H1 (cell line): ENCODE results near the gene PAQR7. TPM values are rescaled to one million over a fixed set of nuclear protein-coding genes. Genes with fewer than 3 reads are reported as not detected.

Source experiments
- CTCF ChIA-PET: fragments of 300-600 bp; sonication (Branson Sonifier 250); formaldehyde crosslinking; loops from one replicate; lab custom pipeline; 2021; ENCODE audit not compliant: partially characterized antibody; lab: Charles Lee
- POLR2A ChIA-PET: fragments of 300-600 bp; sonication (Branson Sonifier 250); formaldehyde crosslinking; loops from one replicate; lab custom pipeline; 2021; ENCODE audit warnings: inconsistent platforms; ENCODE audit not compliant: partially characterized antibody; lab: Charles Lee
- DNase-seq, 2 experiments: peaks; one replicate each; pipeline versions ENCODE4 v3.0.0 to v3.0.0-alpha.2; 2010 to 2022; ENCODE audit warnings: low spot score in 2 of 2, low read depth in 1 of 2, mixed read lengths in 1 of 2
- FAIRE-seq: peaks from 2 replicates; lab custom pipeline; 2011; peaks lifted over from hg19 to GRCh38; lab: Jason Lieb, UNC
- H2AFZ ChIP-seq: 2 replicates; pipeline ENCODE4 v1.8.1; 2012; ENCODE audit warnings: low read length, inconsistent platforms
- H2AK5ac ChIP-seq: 2 replicates; pipeline ENCODE4 v1.6.1; 2013; ENCODE audit warnings: low read depth, low read length
- H2BK120ac ChIP-seq: replicated peaks from 2 replicates; pipeline ENCODE3; 2013; ENCODE audit warnings: low read depth, low read length, inconsistent platforms
- H2BK12ac ChIP-seq: 2 replicates; pipeline ENCODE4 v1.6.1; 2013; ENCODE audit warnings: low read depth, low read length
- H2BK15ac ChIP-seq: 2 replicates; pipeline ENCODE4 v1.6.1; 2013; ENCODE audit warnings: low read length
- H2BK20ac ChIP-seq: 2 replicates; pipeline ENCODE4 v1.6.1; 2013; ENCODE audit warnings: low read length
- H2BK5ac ChIP-seq: 2 replicates; pipeline ENCODE4 v1.6.1; 2013; ENCODE audit warnings: low read depth, low read length
- H3K14ac ChIP-seq: 2 replicates; pipeline ENCODE4 v1.6.1; 2013; ENCODE audit warnings: inconsistent platforms; ENCODE audit not compliant: insufficient read length
- H3K18ac ChIP-seq: 2 replicates; pipeline ENCODE4 v1.6.1; 2013; ENCODE audit warnings: low read length; ENCODE audit errors: extremely low read depth
- H3K23ac ChIP-seq: 2 replicates; pipeline ENCODE4 v1.6.1; 2013; ENCODE audit warnings: inconsistent platforms; ENCODE audit not compliant: insufficient read length
- H3K23me2 ChIP-seq: 2 replicates; pipeline ENCODE4 v1.6.1; 2013; ENCODE audit warnings: low read depth, low read length
- H3K27ac ChIP-seq: 2 replicates; pipeline ENCODE4 v1.6.1; 2011; ENCODE audit warnings: low read depth, low read length, inconsistent platforms
- H3K27me3 ChIP-seq, 4 experiments: replicated peaks in 1 of 4; 1 replicate in 1 of 4; 2 replicates in 3 of 4; pipeline versions ENCODE4 v1.6.1 to v1.8.1; 2011 to 2013; ENCODE audit warnings: low read length in 3 of 4, mild to moderate bottlenecking in 3 of 4, inconsistent platforms in 2 of 4, mixed read lengths in 2 of 4, moderate library complexity in 1 of 4; ENCODE audit not compliant: control insufficient read depth in 3 of 4, insufficient read depth in 3 of 4; ENCODE audit errors: extremely low read depth in 1 of 4
- H3K36me3 ChIP-seq, 4 experiments: 2 replicates each; pipeline versions ENCODE4 v1.6.1 to v1.8.1; 2011 to 2013; ENCODE audit warnings: mild to moderate bottlenecking in 4 of 4, low read length in 3 of 4, moderate library complexity in 2 of 4, control low read depth in 1 of 4, inconsistent platforms in 1 of 4; ENCODE audit not compliant: insufficient read depth in 4 of 4, control insufficient read depth in 2 of 4
- H3K4ac ChIP-seq: replicated peaks from 2 replicates; pipeline ENCODE3; 2013; ENCODE audit warnings: low read length, low read depth, mixed read lengths, inconsistent platforms; ENCODE audit not compliant: insufficient read length
- H3K4me1 ChIP-seq, 4 experiments: replicated peaks in 1 of 4; 1 replicate in 1 of 4; 2 replicates in 3 of 4; pipeline versions ENCODE4 v1.6.1 to v1.8.1; 2011 to 2013; ENCODE audit warnings: low read length in 3 of 4, inconsistent platforms in 2 of 4, mixed read lengths in 1 of 4; ENCODE audit not compliant: insufficient read depth in 4 of 4, control insufficient read depth in 3 of 4
- H3K4me2 ChIP-seq, 2 experiments: 2 replicates each; pipeline versions ENCODE4 v1.6.1 to v1.8.1; 2011 to 2013; ENCODE audit warnings: low read depth in 2 of 2, low read length in 2 of 2, control low read depth in 1 of 2, inconsistent platforms in 1 of 2, mild to moderate bottlenecking in 1 of 2; ENCODE audit not compliant: insufficient read depth in 1 of 2
- H3K4me3 ChIP-seq, 4 experiments: fragments of 200-600, 300-600 bp in 1 of 4; sonication (generic), shearing (Covaris generic), sonication (Bioruptor Twin) in 1 of 4; 2 replicates each; pipeline versions ENCODE4 v1.5.1 to v1.8.1; 2011 to 2016; ENCODE audit warnings: low read length in 4 of 4, low read depth in 3 of 4, control low read depth in 2 of 4, inconsistent platforms in 2 of 4, mild to moderate bottlenecking in 2 of 4, mixed read lengths in 1 of 4, moderate library complexity in 1 of 4; ENCODE audit not compliant: insufficient read depth in 2 of 4; ENCODE audit errors: extremely low read depth in 1 of 4
- H3K56ac ChIP-seq: replicated peaks from 2 replicates; pipeline ENCODE3; 2013; ENCODE audit warnings: low read depth, mild to moderate bottlenecking, mixed read lengths, low read length, inconsistent platforms; ENCODE audit not compliant: insufficient read length
- H3K79me1 ChIP-seq: 2 replicates; pipeline ENCODE4 v1.6.1; 2013; ENCODE audit warnings: low read depth, low read length, control low read depth
- H3K79me2 ChIP-seq, 2 experiments: 2 replicates each; pipeline versions ENCODE4 v1.6.1 to v1.8.1; 2012 to 2013; ENCODE audit warnings: low read length in 2 of 2, mild to moderate bottlenecking in 2 of 2, inconsistent platforms in 1 of 2; ENCODE audit not compliant: insufficient read depth in 2 of 2, control insufficient read depth in 1 of 2
- H3K9ac ChIP-seq, 4 experiments: replicated peaks in 1 of 4; 1 replicate in 1 of 4; 2 replicates in 3 of 4; pipeline versions ENCODE4 v1.6.1 to v1.8.1; 2011 to 2013; ENCODE audit warnings: low read depth in 3 of 4, low read length in 3 of 4, control low read depth in 2 of 4, mild to moderate bottlenecking in 2 of 4, moderate library complexity in 2 of 4, inconsistent platforms in 1 of 4; ENCODE audit errors: extremely low read depth in 1 of 4
- H3K9me3 ChIP-seq, 2 experiments: 2 replicates each; pipeline versions ENCODE4 v1.6.1 to v1.8.1; 2012 to 2013; ENCODE audit warnings: mild to moderate bottlenecking in 2 of 2, moderate library complexity in 2 of 2, control low read depth in 1 of 2, inconsistent platforms in 1 of 2, low read depth in 1 of 2, low read length in 1 of 2, mixed read lengths in 1 of 2; ENCODE audit not compliant: insufficient read depth in 2 of 2
- H4K20me1 ChIP-seq, 2 experiments: replicated peaks in 1 of 2; 2 replicates each; pipeline versions ENCODE3 to v1.8.1; 2011 to 2013; ENCODE audit warnings: inconsistent platforms in 2 of 2, low read length in 2 of 2, mild to moderate bottlenecking in 1 of 2; ENCODE audit not compliant: insufficient read depth in 2 of 2, control insufficient read depth in 1 of 2
- H4K5ac ChIP-seq: 2 replicates; pipeline ENCODE4 v1.6.1; 2013; ENCODE audit warnings: low read length, low read depth, mixed read lengths, inconsistent platforms; ENCODE audit not compliant: insufficient read length
- H4K8ac ChIP-seq: 2 replicates; pipeline ENCODE4 v1.8.0; 2013; ENCODE audit warnings: mild to moderate bottlenecking, moderate library complexity, low read length, inconsistent platforms; ENCODE audit not compliant: insufficient read depth; ENCODE audit errors: extremely low read depth
- H4K91ac ChIP-seq: replicated peaks from 2 replicates; pipeline ENCODE3; 2013; ENCODE audit warnings: low read length, mixed read lengths, inconsistent platforms; ENCODE audit not compliant: insufficient read length
- CEBPB ChIP-seq: IDR thresholded peaks from 2 replicates; pipeline ENCODE4 v1.6.1; 2012; ENCODE audit warnings: low read depth, low read length
- CREB1 ChIP-seq: IDR thresholded peaks from 2 replicates; pipeline ENCODE4 v1.6.1; 2012; ENCODE audit warnings: inconsistent platforms
- CTCF ChIP-seq, 3 experiments: IDR thresholded peaks; 1 replicate in 2 of 3; 2 replicates in 1 of 3; pipeline versions ENCODE4 v1.5.1 to v1.6.1; 2011; ENCODE audit warnings: low read length in 3 of 3, mild to moderate bottlenecking in 3 of 3, inconsistent platforms in 2 of 3, low read depth in 1 of 3, moderate library complexity in 1 of 3; ENCODE audit not compliant: insufficient read depth in 1 of 3; ENCODE audit errors: control extremely low read depth in 1 of 3
- EP300 ChIP-seq, 2 experiments: IDR thresholded peaks; 1 replicate in 1 of 2; 2 replicates in 1 of 2; pipeline ENCODE4 v1.6.1; 2011 to 2012; ENCODE audit warnings: low read depth in 2 of 2, low read length in 2 of 2, mild to moderate bottlenecking in 2 of 2, borderline replicate concordance in 1 of 2, inconsistent platforms in 1 of 2, moderate library complexity in 1 of 2
- MAFK ChIP-seq: IDR thresholded peaks from 2 replicates; pipeline ENCODE4 v1.6.1; 2012; ENCODE audit warnings: low read depth, mild to moderate bottlenecking, improper control_type of control experiment, low read length
- SIN3A ChIP-seq, 2 experiments: IDR thresholded peaks in 1 of 2; conservative IDR thresholded peaks in 1 of 2; 2 replicates each; pipeline ENCODE4 v1.6.1; 2011 to 2012; ENCODE audit warnings: low read length in 2 of 2, improper control_type of control experiment in 1 of 2, low read depth in 1 of 2, mild to moderate bottlenecking in 1 of 2
- TCF12 ChIP-seq: IDR thresholded peaks from 2 replicates; pipeline ENCODE4 v1.6.1; 2011; ENCODE audit warnings: low read depth, mild to moderate bottlenecking, low read length
- TEAD4 ChIP-seq: IDR thresholded peaks from 2 replicates; pipeline ENCODE4 v1.6.1; 2012; ENCODE audit warnings: low read depth, low read length, inconsistent platforms, mixed read lengths
- YY1 ChIP-seq: IDR thresholded peaks from 2 replicates; pipeline ENCODE4 v1.6.1; 2011; ENCODE audit warnings: low read depth, mild to moderate bottlenecking, low read length
- WGBS, 2 experiments: shearing (Covaris generic) in 1 of 2; methylation state at CpG; one replicate each; pipeline versions ENCODE4 v1.1.6 to v1.1.7; 2013 to 2015; ENCODE audit warnings: low lambda C conversion rate in 2 of 2, mixed read lengths in 2 of 2, inconsistent platforms in 1 of 2, low coverage in 1 of 2, missing lambda C conversion rate in 1 of 2; ENCODE audit not compliant: insufficient replicate concordance in 2 of 2, insufficient coverage in 1 of 2, insufficient read length in 1 of 2; ENCODE audit errors: extremely low coverage in 1 of 2, missing lambda C conversion rate in 1 of 2; 5-methylcytosine and 5-hydroxymethylcytosine counted together
- polyA plus RNA-seq, 7 experiments: library from polyadenylated mRNA; depleted of rRNA in 3 of 7; stranded (reverse) in 5 of 7; unstranded in 2 of 7; fragments of >200 nt in 5 of 7; fragments of 200-250 nt in 2 of 7; gene quantifications; 1 replicate in 5 of 7; 2 replicates in 1 of 7; 4 replicates in 1 of 7; pipeline versions ENCODE4 v1.2.1 to v1.2.3, GENCODE V29; 2011 to 2013; ENCODE audit warnings: missing spikeins in 2 of 7, mixed read lengths in 2 of 7
- total RNA-seq: library from RNA; stranded (reverse); fragmentation: NEBNext Ultra II Directional; extraction: Animal tissue kit (Norgen Biotek cat#: 25700); gene quantifications from 2 replicates; pipeline ENCODE4 v1.2.1, GENCODE V29; 2021

PAQR7 gene
- total and polyA plus RNA-seq, 2 of the 8 experiments (the other 6 are each of a cell fraction or from before 2014, with no cell fraction given): 7.3 to 7.4 TPM

- no peak overlapping the region; the same call in none of the 2 replicates for H4K8ac ChIP-seq
- H2BK15ac ChIP-seq: 0 out of 2 replicates have a peak overlapping the region, but pooled peaks have one; percentile 95
- DNase-seq (peak; percentile 79 to 96), FAIRE-seq (peak; percentile 96)
- H2AFZ ChIP-seq: no peak overlapping the region
- no peak overlapping the region for H4K5ac ChIP-seq
- no peak overlapping the region for H2BK12ac ChIP-seq
- H3K4me1 ChIP-seq: peaks cover 0 to 16% (median 9%) of the 10 kb centered on the region in 4 experiments; a peak in 6 of 7 replicates
- H3K4ac ChIP-seq: no peak overlapping the region
- H3K36me3 ChIP-seq: peaks cover 9 to 25% (median 19%) of the 10 kb centered on the region in 4 experiments; a peak in 7 of 8 replicates
- 0 out of 2 replicates have a peak, but pooled peaks cover 3% of the 10 kb centered on the region for H3K79me1 ChIP-seq
- no peak overlapping the region for H3K4me2 ChIP-seq
- CTCF ChIA-PET: interaction anchor here (0.6 to 16.4 kb wide), 61 partner anchors 9 to 171 kb away, joined by 3 to 330 read pairs (median 7); partner anchors contain the start of genes EXTL1, PAFAH2, PAQR7 and SLC30A2
- H3K9ac ChIP-seq: no peak overlapping the region
- H3K23me2 ChIP-seq: no peaks in the 10 kb centered on the region
- H4K91ac ChIP-seq: no peak overlapping the region
- H3K56ac ChIP-seq: no peak overlapping the region
- peaks cover 0 to 17% of the 10 kb centered on the region in 2 experiments for H4K20me1 ChIP-seq
- no peak overlapping the region for H2AK5ac ChIP-seq
- no peaks in the 10 kb centered on the region for H3K9me3 ChIP-seq
- H3K27ac ChIP-seq: no peak overlapping the region
- 0 out of 2 replicates have a peak overlapping the region, but pooled peaks have one; percentile 43 for H2BK20ac ChIP-seq
- no peak overlapping the region for H2BK120ac ChIP-seq
- no peak overlapping the region for H3K18ac ChIP-seq
- no peak overlapping the region for H2BK5ac ChIP-seq
- WGBS, 2 experiments: 25% methylated on average over 12 of the region's 12 CpGs; no CpG with 5 or more reads in 1 of the 2 experiments
- no peak overlapping the region for H3K4me3 ChIP-seq
- H3K14ac ChIP-seq: no peak overlapping the region
- H3K27me3 ChIP-seq: no peaks in the 10 kb centered on the region
- H3K23ac ChIP-seq: no peak overlapping the region
- no peaks in the 10 kb centered on the region for H3K79me2 ChIP-seq
- POLR2A ChIA-PET: interaction anchor here (0.6 to 5.3 kb wide), 19 partner anchors 11 to 1052 kb away, joined by 3 to 51 read pairs (median 5); partner anchors contain the start of genes AUNIP, EXTL1, PAFAH2 and PAQR7
- TF ChIP-seq EP300 (IDR thresholded peaks at IDR 0.05; ENCODE audit: borderline replicate concordance in 1 of 2, low read depth in 2 of 2, low read length in 2 of 2) (no peak), CTCF (IDR thresholded peaks at IDR 0.05; ENCODE audit: control extremely low read depth in 1 of 3, insufficient read depth in 1 of 3, low read depth in 1 of 3, low read length in 3 of 3) (peak; percentile 95 to 100 (median 99)), MAFK (peak; percentile 18; the same call in 1 of the 2 replicates), TCF12 (no peak), TEAD4 (no peak), SIN3A (conservative IDR thresholded peaks at IDR 0.05 in 1 of 2, IDR thresholded peaks at IDR 0.05 in 1 of 2; ENCODE audit: low read depth in 1 of 2, low read length in 2 of 2) (peak; percentile 48 to 81; a peak in 2 of 4 replicates), YY1 (peak; percentile 33; the same call in 1 of the 2 replicates), CREB1 (no peak), CEBPB (peak; percentile 42; the same call in 1 of the 2 replicates)
These were observed 20.0 kb upstream of the PAQR7 start for GRCh38 chr1:25895365-25895990.
